WERI-Rb-1 (cell line): ENCODE measurements around the gene ZNF845.
"Not testable (repeated sequence)": the region's sequence is repeated elsewhere in the genome, so short reads cannot be mapped to it uniquely, and the experiment has no call there.

Experiments
- DNase-seq: peaks from one replicate; pipeline ENCODE4 v3.0.0-alpha.2; 2020
- H3K27ac ChIP-seq: fragments of 250-450 bp; sonication (Bioruptor Pico); 2 replicates; pipeline ENCODE4 v1.5.1; 2020; ENCODE audit warnings: mild to moderate bottlenecking, moderate library complexity
- H3K27me3 ChIP-seq: fragments of 250-450 bp; sonication (Bioruptor Pico); 2 replicates; pipeline ENCODE4 v1.5.1; 2021; ENCODE audit warnings: mild to moderate bottlenecking, low read depth, moderate library complexity; ENCODE audit not compliant: insufficient read depth, severe bottlenecking
- H3K36me3 ChIP-seq: fragments of 250-450 bp; sonication (Bioruptor Pico); 2 replicates; pipeline ENCODE4 v1.5.1; 2020; ENCODE audit warnings: mild to moderate bottlenecking, moderate library complexity
- H3K4me3 ChIP-seq: 2 replicates; pipeline ENCODE4 v1.5.1; 2011; ENCODE audit warnings: low read depth, mild to moderate bottlenecking, control low read depth, low read length
- H3K9me3 ChIP-seq: fragments of 250-450 bp; sonication (Bioruptor Pico); 2 replicates; pipeline ENCODE4 v1.5.1; 2021; ENCODE audit warnings: mild to moderate bottlenecking, moderate library complexity; ENCODE audit not compliant: severe bottlenecking
- CTCF ChIP-seq: IDR thresholded peaks from 2 replicates; pipeline ENCODE4 v1.5.1; 2011; ENCODE audit warnings: low read depth, mild to moderate bottlenecking, control low read depth, inconsistent platforms, low read length

ZNF845 gene

GRCh38 chr19:53389978-53390377 is 56.4 kb downstream of the ZNF845 start:
- Histone ChIP-seq H3K9me3 (peaks cover 6% of the 10 kb centered on the region), H3K27ac (no peak overlapping the region), H3K36me3 (no peaks in the 10 kb centered on the region), H3K27me3 (no peaks in the 10 kb centered on the region), H3K4me3 (no peak overlapping the region)
- DNase-seq: no peak
- TF ChIP-seq CTCF: no peak

DNA sequence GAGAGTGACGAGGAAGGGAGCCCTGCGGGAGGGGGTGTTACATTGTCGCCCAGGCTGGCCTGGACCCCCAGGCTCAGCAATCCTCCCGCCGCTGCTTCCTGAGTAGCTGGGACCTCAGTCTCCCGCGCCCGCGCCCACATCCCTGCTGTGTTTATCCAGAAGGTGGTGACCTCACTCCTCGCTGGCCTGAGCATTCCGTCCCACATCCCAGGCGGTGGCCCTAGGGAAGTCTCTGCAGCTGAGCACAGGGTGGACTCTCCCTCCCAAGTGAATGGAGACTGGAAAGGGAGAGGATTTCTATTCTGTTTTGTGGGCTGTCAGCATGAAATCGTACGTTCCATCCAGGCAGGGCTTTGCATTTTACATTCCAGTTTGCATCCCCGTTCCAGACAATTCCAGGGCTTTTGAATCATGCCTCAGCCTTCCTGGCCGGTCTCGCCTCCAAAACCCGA is 61.0 kb downstream of the ZNF845 start:
- peak; percentile 47 for DNase-seq
- Histone ChIP-seq H3K4me3 (peak overlapping the region; percentile 85), H3K9me3 (peaks cover 6% of the 10 kb centered on the region), H3K36me3 (no peaks in the 10 kb centered on the region), H3K27ac (peak overlapping the region; percentile 60), H3K27me3 (no peaks in the 10 kb centered on the region)
- TF ChIP-seq CTCF: no peak

GRCh38 chr19:53394974-53395839 is 61.7 kb downstream of the ZNF845 start, which contains the start of gene ZNF765:
ZNF765 (plus strand) TSS chr19:53395149; CDS start chr19:53398016, 2,867 bp downstream.
- Histone ChIP-seq H3K4me3 (peak within 1 kb of the TSS; percentile 85), H3K27me3 (no peaks in the 10 kb centered on the region), H3K9me3 (peaks cover 6% of the 10 kb centered on the region), H3K36me3 (peaks cover 4% of the 10 kb centered on the region; the same call in 1 of the 2 replicates), H3K27ac (peak within 1 kb of the TSS; percentile 60)
- DNase-seq: peak; percentile 92
- TF ChIP-seq CTCF: no peak

DNA sequence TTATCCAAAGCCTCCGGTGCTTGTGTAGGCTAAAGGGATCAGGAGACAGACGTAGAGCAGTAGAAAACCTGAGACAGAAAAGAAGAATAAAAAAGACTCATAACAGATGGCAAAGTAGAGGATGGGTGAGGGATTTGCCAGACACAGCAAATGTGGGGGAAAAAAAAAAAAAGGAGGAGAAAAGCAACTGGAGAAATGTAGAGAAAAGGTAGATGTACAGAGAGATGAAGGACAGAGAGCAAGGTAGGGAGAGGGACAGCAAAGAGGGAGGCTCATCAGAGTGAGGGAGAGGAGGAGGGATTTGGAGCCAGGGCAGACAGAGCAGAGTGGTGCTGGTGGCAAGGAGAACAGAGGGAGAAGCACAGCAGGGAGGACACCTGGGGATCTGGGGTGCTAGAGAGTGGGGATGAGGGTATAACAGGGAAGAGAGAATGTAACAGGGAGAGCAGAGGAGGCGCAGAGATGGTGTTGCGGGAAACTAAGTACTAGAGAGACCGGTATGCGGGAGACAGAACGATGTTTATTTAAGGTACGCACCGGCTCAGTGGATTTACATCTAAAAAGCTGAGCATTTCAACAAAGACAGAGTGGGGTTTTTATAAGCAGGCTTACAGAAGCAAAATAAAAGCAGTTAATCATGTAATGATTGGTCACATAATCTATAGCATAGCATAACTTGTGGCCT is 62.4 kb downstream of the ZNF845 start:
- H3K27me3 ChIP-seq, DNase-seq, H3K9me3 ChIP-seq, H3K36me3 ChIP-seq: not testable (repeated sequence)
- H3K4me3 ChIP-seq: peak overlapping the region; percentile 85
- H3K27ac ChIP-seq: peak overlapping the region; percentile 60; the same call in 1 of the 2 replicates

GRCh38 chr19:53396525-53396868 is 62.9 kb downstream of the ZNF845 start:
- no peak for TF ChIP-seq CTCF
- Histone ChIP-seq H3K4me3 (no peak overlapping the region), H3K36me3 (peaks cover 6% of the 10 kb centered on the region; the same call in 1 of the 2 replicates), H3K27me3 (no peaks in the 10 kb centered on the region), H3K27ac (no peak overlapping the region), H3K9me3 (no peaks in the 10 kb centered on the region)
- no peak for DNase-seq

- not testable (repeated sequence) for H3K9me3 ChIP-seq, H3K36me3 ChIP-seq, DNase-seq
Measured at GRCh38 chr19:53397918-53398317, 64.4 kb downstream of the ZNF845 start.

More at GRCh38 chr19:53397918-53398317, 64.4 kb downstream of the ZNF845 start:
- not testable (repeated sequence) for H3K27me3 ChIP-seq, H3K27ac ChIP-seq, H3K4me3 ChIP-seq
